SU-DHL-6 (cell line): ENCODE data around the gene TRAPPC3L.

Experiments
- EZH2phosphoT487 ChIP-seq: fragments of 200-600 bp; sonication (generic), shearing (Covaris generic); conservative IDR thresholded peaks from 2 replicates; pipeline ENCODE4 v1.6.1; 2018; ENCODE audit warnings: mild to moderate bottlenecking, antibody characterized with exemption, low read length, moderate library complexity, mixed read lengths
- TF ChIP-seq, protein P1 (sequence below): fragments of 200-600 bp; sonication (generic); IDR thresholded peaks from one replicate; pipeline ENCODE4 v1.5.1; 2017; ENCODE audit warnings: antibody characterized with exemption, mild to moderate bottlenecking, low read length, moderate library complexity; ENCODE audit not compliant: insufficient read depth, poor library complexity, severe bottlenecking

DNA sequence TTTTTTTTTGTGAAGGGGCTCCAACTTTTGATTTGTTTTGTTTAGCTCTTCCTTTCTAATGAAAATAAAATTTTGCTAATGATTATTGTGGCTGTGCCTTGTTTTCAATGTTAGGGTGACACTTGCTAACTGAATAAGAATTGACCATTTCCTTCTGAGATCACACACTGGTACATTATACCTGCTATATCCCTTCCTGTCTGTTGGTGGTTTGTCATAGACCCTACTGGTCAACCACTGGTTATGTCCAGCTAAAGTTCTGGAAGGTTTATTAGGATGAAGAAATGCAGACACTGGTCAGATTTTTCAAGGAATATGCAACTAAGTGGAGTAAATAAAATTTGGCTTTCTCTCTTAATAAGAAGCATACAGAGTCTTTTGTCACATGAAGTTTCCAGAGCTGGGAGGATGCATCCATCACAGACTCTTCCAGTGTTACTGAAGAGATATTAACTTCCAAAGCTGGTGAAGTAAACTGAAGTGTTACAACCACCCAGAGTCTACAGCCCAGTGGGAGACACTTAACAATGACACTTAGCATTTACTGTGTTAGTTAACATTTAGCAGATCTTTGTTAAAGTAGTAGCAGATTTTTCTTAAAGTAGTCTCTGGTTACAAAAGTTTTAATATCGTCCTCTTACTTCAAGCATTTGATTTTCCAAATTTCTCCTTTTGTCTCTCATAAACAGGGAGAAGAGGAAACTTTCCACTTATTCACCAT lies 53.7 kb downstream of the TRAPPC3L start:
- no peak for TF ChIP-seq EZH2phosphoT487
- TF ChIP-seq, protein P1, sequence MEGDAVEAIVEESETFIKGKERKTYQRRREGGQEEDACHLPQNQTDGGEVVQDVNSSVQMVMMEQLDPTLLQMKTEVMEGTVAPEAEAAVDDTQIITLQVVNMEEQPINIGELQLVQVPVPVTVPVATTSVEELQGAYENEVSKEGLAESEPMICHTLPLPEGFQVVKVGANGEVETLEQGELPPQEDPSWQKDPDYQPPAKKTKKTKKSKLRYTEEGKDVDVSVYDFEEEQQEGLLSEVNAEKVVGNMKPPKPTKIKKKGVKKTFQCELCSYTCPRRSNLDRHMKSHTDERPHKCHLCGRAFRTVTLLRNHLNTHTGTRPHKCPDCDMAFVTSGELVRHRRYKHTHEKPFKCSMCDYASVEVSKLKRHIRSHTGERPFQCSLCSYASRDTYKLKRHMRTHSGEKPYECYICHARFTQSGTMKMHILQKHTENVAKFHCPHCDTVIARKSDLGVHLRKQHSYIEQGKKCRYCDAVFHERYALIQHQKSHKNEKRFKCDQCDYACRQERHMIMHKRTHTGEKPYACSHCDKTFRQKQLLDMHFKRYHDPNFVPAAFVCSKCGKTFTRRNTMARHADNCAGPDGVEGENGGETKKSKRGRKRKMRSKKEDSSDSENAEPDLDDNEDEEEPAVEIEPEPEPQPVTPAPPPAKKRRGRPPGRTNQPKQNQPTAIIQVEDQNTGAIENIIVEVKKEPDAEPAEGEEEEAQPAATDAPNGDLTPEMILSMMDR = no peak
